ENCODE results near the gene CSF1.

Gene CSF1

DNA sequence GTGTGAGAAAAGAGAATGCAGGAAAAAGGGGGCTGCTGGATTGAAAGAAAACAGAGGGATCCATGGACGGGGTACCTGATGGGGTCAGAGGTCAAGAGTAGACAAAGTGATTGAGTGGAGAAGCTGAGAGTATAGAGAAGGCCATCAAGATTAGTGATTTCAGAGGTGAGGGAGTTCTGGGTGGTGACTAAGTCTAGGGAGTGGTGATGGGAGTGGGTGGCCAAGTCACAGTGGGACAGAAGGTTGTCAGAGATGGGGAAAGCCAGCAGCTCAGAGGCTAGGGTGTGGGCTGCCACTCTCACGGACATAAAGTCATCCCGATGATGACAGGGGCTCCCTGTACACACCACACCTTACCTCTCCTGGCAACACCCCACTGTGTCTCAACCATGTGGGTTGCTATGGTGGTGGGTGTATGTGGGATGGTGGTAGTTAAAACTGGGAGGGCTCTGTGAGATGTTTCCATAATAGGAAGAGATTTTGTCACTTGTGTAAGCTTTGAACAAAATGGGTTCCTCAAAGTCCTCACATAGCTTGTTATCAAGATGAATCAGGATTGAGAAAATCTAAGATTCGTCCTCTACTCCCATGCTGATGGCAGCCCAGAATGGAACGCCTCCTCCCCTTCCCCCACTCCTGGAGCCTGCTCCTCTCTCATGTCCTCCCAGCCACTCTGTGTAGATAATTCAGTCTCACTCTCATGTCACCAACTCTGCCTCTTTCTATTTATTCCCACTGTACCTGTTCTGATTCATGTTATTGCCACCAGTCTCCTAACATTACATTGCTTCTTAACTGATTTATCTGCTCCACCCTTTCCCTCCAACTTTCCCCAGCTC is 20.3 kb upstream of the CSF1 start:
- TF ChIP-seq, protein P1, sequence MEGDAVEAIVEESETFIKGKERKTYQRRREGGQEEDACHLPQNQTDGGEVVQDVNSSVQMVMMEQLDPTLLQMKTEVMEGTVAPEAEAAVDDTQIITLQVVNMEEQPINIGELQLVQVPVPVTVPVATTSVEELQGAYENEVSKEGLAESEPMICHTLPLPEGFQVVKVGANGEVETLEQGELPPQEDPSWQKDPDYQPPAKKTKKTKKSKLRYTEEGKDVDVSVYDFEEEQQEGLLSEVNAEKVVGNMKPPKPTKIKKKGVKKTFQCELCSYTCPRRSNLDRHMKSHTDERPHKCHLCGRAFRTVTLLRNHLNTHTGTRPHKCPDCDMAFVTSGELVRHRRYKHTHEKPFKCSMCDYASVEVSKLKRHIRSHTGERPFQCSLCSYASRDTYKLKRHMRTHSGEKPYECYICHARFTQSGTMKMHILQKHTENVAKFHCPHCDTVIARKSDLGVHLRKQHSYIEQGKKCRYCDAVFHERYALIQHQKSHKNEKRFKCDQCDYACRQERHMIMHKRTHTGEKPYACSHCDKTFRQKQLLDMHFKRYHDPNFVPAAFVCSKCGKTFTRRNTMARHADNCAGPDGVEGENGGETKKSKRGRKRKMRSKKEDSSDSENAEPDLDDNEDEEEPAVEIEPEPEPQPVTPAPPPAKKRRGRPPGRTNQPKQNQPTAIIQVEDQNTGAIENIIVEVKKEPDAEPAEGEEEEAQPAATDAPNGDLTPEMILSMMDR (IDR thresholded peaks at IDR 0.05), result no peak
- Histone ChIP-seq H3K4me3 (no peak overlapping the region), H3K27ac (no peak overlapping the region)
- DNase-seq (ENCODE audit: low spot score), result no peak

DNA sequence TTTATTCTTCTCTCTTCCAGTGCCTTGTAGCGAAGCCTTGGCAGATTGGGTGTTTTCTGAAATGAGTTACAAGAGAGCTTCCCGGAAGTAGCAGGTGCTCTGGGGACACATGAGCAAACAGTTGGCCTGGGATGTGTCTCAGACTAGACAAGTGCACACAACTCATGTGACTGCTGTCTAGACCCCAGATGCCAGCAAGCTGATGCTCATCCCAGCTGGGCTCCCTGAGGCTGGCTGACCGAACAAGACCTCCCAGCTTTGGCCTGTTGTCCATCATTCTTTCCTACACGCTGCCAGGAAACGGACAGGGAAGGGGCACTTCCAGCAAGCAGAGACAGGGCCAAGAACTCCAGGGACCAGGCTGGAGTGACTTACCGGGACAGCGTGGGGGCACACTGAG is 18.7 kb upstream of the CSF1 start:
- TF ChIP-seq, protein P1 (IDR thresholded peaks at IDR 0.05), result no peak
- no peak overlapping the region for H3K4me3 ChIP-seq
- no peak for DNase-seq (ENCODE audit: low spot score)
- no peak overlapping the region for H3K27ac ChIP-seq

DNA sequence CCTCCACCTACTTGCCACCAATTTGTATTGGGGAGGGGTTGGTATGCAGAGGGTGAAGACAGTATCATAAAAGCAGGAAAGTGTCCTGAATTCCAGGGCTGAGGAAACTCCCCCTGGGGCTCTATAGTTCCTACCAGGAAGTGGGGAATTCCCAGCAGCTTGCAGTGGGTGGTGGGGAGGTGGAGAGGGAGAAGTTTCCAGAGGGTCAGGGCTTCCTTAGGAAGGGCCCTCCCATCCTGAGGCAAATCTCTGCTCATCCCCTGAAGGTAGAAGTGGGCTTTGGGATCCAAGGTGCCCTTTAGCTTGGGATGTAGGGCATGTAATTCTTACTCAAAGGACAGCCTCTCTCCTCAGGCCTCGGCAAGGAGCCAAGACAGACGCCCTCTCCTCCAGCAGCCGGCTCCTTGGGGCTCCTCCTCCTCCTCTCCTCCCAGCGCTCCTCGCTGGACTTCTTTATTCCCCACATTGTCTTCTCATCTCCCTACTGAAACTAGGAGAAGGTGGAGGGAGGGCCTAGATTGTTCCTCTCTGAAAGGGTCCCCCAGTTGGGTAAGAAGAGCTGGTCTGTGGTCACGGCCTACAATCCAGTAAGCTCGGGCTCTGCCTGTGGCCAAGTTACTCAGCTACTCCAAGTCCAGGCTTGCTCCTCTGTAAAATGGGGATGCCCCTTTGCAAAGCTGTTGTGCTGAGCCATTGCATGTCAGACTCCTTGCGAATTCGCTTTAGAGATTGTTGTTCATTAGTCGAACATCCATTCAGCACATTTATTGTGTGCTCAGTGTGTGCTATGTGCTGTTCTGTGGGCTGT is 17.9 kb upstream of the CSF1 start:
- TF ChIP-seq, protein P1 (IDR thresholded peaks at IDR 0.05), result no peak
- no peak overlapping the region for H3K27ac ChIP-seq
- DNase-seq (ENCODE audit: low spot score), result no peak

DNA sequence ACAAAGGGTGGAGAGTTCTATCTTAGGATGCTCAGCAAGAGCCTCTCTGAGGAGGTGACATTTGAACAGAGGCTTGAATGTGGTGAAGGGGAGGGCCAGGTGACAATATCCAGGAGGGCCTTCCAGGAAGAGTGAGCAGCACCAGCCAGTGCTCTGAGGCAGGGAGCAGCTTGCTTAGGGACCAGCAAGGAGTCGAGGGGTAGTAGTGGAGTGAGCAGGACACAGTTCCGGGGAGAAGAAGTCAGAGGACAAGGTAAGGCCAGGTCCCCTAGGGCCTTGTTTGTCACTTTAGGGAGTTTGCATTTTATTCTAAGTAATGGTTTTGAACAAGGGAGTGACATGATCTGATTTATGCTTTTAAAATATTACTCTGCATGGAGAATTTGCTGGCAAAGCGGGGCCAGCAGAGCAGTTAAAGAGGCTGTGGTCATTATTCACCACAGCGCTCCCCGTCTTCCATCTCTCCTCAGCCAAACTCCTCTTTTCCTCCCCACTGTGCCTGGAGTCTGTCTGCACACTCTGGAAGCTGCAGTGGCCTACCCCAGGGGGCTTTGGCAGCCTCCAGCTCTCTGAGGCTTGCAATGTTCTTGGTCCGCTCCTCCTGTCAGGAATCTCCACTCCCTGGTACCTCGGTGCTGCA is 17.0 kb upstream of the CSF1 start:
- Histone ChIP-seq H3K27ac (no peak overlapping the region), H3K4me3 (no peak overlapping the region)
- no peak for DNase-seq (ENCODE audit: low spot score)
- TF ChIP-seq, protein P1 (IDR thresholded peaks at IDR 0.05), result no peak

More for the DNA sequence above, 17.9 kb upstream of the CSF1 start:
- no peak overlapping the region for H3K4me3 ChIP-seq

DNA sequence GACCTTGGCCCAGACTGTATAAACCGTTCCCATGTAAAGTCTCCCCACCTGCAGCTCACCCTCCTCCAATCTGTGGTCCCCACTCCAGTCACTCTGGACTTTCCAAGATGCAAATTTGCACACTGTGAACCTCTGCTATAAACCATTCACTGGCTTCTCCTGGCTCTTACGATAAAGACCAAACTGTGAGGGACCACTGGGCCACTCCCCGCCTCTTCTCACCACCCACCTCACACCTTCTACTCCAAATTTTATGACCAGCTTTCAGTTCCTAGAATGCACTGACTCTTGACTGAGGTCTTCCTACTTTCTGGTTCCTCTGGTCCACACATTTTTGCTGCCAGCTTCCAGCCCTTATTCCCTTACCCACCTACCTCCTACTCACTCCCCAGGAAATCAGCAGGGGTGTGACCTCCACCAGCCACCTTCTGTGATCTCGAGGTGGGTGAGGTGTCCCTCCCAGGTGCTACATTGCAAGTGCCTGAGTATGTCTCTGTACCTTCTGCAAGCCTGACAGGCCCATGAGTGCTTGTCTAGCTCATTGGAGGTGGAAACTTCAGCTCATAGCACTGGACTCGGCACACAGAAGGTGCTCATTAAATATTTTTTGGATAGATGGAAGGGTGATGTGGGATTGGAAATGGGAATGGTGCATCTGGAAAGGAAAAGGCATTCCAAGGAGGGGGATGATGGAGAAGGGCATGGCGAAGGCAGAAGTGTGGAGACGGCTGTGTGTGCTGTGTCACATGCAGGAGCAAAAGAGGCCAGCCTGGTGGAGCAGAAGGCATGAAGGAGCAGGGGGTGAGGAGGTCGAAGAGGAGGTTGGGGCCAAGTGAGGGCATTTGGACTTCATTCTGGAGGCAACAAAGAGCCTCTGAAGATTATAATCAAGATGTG is 15.6 kb upstream of the CSF1 start:
- DNase-seq (ENCODE audit: low spot score), result no peak
- H3K27ac ChIP-seq, result peak overlapping the region in 1 of 2 donors; percentile 64
- TF ChIP-seq, protein P1 (IDR thresholded peaks at IDR 0.05), result no peak
- H3K4me3 ChIP-seq, result no peak overlapping the region
